Cardiac fibroblast (primary cell): ENCODE measurements around the gene SMYD3.

ENCODE experiments used
- DNase-seq, 2 donors: peaks; one replicate each; pipeline versions ENCODE4 v3.0.0 to v3.0.0-alpha.2; 2010; ENCODE audit warnings: low read depth in 2 of 2
- H3K4me3 ChIP-seq, 2 donors: replicated peaks in 1 of 2; 1 replicate in 1 of 2; 2 replicates in 1 of 2; pipeline ENCODE4 v1.5.1; 2011; ENCODE audit warnings: low read depth in 2 of 2, low read length in 2 of 2, mild to moderate bottlenecking in 2 of 2, moderate library complexity in 1 of 2
- CTCF ChIP-seq: IDR thresholded peaks from one replicate; pipeline ENCODE4 v1.5.1; 2011; ENCODE audit warnings: low read depth, mild to moderate bottlenecking, low read length, inconsistent platforms

The SMYD3 gene

DNA sequence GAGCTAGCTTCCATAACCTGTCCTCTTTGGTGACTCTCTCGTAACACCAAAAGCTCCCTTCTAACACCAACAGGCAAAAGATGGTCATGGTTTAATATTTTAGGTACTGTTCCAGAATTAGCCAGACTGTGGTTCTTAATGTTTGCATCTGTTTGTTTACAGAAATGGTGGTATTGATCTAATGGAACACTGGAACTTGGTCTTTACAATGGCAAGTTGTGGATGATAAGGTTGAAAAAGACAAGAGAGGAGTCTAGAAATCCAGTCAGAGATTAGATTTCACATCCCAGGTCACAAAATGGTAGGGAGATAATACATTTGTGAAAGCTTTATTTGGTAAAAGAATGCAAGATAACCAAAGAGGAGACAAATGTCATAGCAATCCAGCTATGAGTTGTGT is 293.1 kb downstream of the SMYD3 start:
- no peak for TF ChIP-seq CTCF
- DNase-seq = no peak
- no peak overlapping the region for H3K4me3 ChIP-seq

DNA sequence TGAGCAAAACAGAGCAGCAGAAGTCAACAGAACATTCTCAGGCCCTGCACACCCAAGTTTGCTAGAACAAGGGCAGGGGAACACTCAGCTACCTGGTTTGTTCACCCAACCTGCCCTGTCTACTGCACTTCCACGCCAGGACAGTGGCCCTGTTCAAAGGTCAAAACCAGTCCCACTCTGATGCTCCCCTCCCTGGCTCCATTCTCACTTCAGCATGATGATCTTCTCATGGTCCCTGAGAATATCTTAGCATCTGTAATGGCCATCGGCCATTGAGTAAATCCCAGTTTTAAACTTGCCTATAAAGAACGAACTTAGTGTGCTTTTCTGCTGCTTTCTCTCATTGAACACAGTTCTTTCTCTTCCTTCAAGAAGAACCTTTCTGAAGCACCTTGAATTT is 293.6 kb downstream of the SMYD3 start:
- H3K4me3 ChIP-seq = no peak overlapping the region
- no peak for DNase-seq
- no peak for TF ChIP-seq CTCF

DNA sequence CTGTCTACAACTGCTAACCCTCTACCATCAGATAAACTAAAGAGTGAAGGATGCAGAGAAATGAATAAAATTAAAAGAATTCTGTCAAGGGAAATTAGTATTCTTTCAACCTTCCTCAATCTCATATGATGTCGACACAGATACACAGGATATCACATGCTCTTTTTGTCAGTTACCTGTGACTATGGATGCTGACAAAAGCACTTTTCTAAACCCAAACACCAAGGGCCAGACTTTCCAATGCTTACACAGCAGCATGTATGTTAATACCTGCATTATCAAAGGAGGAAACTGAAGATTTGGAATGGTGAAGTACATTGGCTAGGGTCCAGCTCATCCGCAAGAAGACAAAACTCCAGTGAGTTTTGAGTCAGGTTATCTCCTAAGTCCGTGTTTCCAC is 294.0 kb downstream of the SMYD3 start:
- no peak for TF ChIP-seq CTCF
- DNase-seq = no peak
- no peak overlapping the region for H3K4me3 ChIP-seq

DNA sequence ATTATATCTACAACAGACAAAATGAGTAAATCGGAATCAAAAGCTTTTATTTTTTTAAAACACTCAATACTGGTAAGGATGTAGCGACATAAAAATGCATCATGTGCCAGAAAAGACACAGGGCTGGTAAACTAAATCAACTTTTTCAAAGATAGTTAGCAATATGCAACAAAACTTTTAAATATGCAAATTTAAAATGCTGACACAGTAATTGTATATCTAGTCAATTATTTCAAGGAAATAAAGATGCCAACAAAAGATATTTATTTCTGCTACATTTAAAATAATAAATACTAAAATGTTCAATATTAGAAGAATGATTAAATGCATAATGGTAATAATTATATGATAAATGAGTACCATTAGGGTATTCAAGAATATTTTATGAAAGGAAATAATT is 295.1 kb downstream of the SMYD3 start:
- no peak for DNase-seq
- no peak for TF ChIP-seq CTCF
- H3K4me3 ChIP-seq = no peak overlapping the region

GRCh38 chr1:246210756-246211155 is 296.3 kb downstream of the SMYD3 start:
- H3K4me3 ChIP-seq = no peak overlapping the region
- no peak for TF ChIP-seq CTCF
- DNase-seq = no peak

DNA sequence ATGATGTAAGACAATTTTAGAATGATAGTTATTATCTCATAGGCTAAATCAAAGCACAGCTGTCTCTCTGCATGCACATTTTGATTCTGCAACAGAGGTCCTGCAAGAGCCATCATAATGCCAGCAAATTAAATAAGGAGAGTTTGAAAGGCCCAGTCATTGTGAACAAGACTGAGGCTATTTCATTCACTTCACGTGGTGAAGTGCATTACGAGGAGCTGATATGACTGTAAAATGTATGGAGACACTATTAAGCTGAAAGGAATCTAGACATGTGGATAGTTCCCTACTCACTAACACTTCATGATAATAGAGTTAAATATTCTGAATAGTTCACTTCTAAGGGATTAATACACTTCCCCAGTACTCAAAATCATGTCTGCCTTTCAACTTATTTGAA is 299.0 kb downstream of the SMYD3 start:
- TF ChIP-seq CTCF = no peak
- DNase-seq = no peak
- H3K4me3 ChIP-seq = no peak overlapping the region

- no peak overlapping the region for H3K4me3 ChIP-seq
- TF ChIP-seq CTCF = no peak
- no peak for DNase-seq
Observed at GRCh38 chr1:246203180-246203579, 303.9 kb downstream of the SMYD3 start.
